ENCODE results near the gene ALKBH4. TPM values are rescaled to one million over a fixed set of nuclear protein-coding genes. Genes with fewer than 3 reads are reported as not detected.

The ALKBH4 gene
- total RNA-seq, 1 donor from 2014 or later: 12.5 TPM

GRCh38 chr7:102434039-102434486 is 30.6 kb downstream of the ALKBH4 start:
- no peaks in the 10 kb centered on the region for H3K36me3 ChIP-seq (ENCODE audit: control insufficient read depth, insufficient read depth, low read length)
- no peak for DNase-seq (ENCODE audit: low read depth)
- H3K27me3 ChIP-seq (ENCODE audit: control insufficient read depth, insufficient read depth, low read length): no peaks in the 10 kb centered on the region
- H3K4me3 ChIP-seq (ENCODE audit: low read depth, low read length): peak overlapping the region; percentile 94
- TF ChIP-seq CTCF (IDR thresholded peaks at IDR 0.05; ENCODE audit: insufficient read depth, low read length, poor library complexity, severe bottlenecking): no peak

GRCh38 chr7:102433219-102434038 is 31.2 kb downstream of the ALKBH4 start, which contains the start of gene ORAI2:
TSS of gene ORAI2 (plus strand) at chr7:102433575. CDS start at chr7:102438957, 5,382 bp downstream.
- Histone ChIP-seq H3K27me3 (ENCODE audit: control insufficient read depth, insufficient read depth, low read length) (no peaks in the 10 kb centered on the region), H3K4me3 (ENCODE audit: low read depth, low read length) (peak within 1 kb of the TSS; percentile 94), H3K36me3 (ENCODE audit: control insufficient read depth, insufficient read depth, low read length) (no peaks in the 10 kb centered on the region)
- DNase-seq (ENCODE audit: low read depth): no peak
- no peak for TF ChIP-seq CTCF (IDR thresholded peaks at IDR 0.05; ENCODE audit: insufficient read depth, low read length, poor library complexity, severe bottlenecking)

- H3K27me3 ChIP-seq (ENCODE audit: control insufficient read depth, insufficient read depth, low read length): no peaks in the 10 kb centered on the region
- no peak for DNase-seq (ENCODE audit: low read depth)
- peak overlapping the region; percentile 94 for H3K4me3 ChIP-seq (ENCODE audit: low read depth, low read length)
- TF ChIP-seq CTCF (IDR thresholded peaks at IDR 0.05; ENCODE audit: insufficient read depth, low read length, poor library complexity, severe bottlenecking): no peak
- H3K36me3 ChIP-seq (ENCODE audit: control insufficient read depth, insufficient read depth, low read length): no peaks in the 10 kb centered on the region
Observed at GRCh38 chr7:102432442-102433218, 32.0 kb downstream of the ALKBH4 start.

GRCh38 chr7:102431617-102432298 is 32.9 kb downstream of the ALKBH4 start:
- Histone ChIP-seq H3K27me3 (ENCODE audit: control insufficient read depth, insufficient read depth, low read length) (no peaks in the 10 kb centered on the region), H3K36me3 (ENCODE audit: control insufficient read depth, insufficient read depth, low read length) (no peaks in the 10 kb centered on the region), H3K4me3 (ENCODE audit: low read depth, low read length) (no peak overlapping the region)
- no peak for DNase-seq (ENCODE audit: low read depth)
- no peak for TF ChIP-seq CTCF (IDR thresholded peaks at IDR 0.05; ENCODE audit: insufficient read depth, low read length, poor library complexity, severe bottlenecking)

- H3K27me3 ChIP-seq (ENCODE audit: control insufficient read depth, insufficient read depth, low read length): no peaks in the 10 kb centered on the region
- H3K4me3 ChIP-seq (ENCODE audit: low read depth, low read length): no peak overlapping the region
- TF ChIP-seq CTCF (IDR thresholded peaks at IDR 0.05; ENCODE audit: insufficient read depth, low read length, poor library complexity, severe bottlenecking): no peak
- DNase-seq (ENCODE audit: low read depth): no peak
- H3K36me3 ChIP-seq (ENCODE audit: control insufficient read depth, insufficient read depth, low read length): peaks cover 2% of the 10 kb centered on the region
Observed at GRCh38 chr7:102429141-102429899, 35.3 kb downstream of the ALKBH4 start.
